Kidney (tissue), 14 donors: ENCODE results near the gene NRGN. TPM values are rescaled to one million over a fixed set of nuclear protein-coding genes. Genes with fewer than 3 reads are reported as not detected.

ENCODE experiments used
- DNase-seq, 5 donors: peaks; one replicate each; pipeline ENCODE4 v3.0.0-alpha.2; 2013 to 2020
- FAIRE-seq: peaks from 2 replicates; lab custom pipeline; 2012; peaks lifted over from hg19 to GRCh38; lab: Jason Lieb, UNC
- H3K27ac ChIP-seq, 2 donors: one replicate each; pipeline ENCODE4 v1.7.0; 2013; ENCODE audit warnings: low read depth in 2 of 2, low read length in 2 of 2, inconsistent platforms in 1 of 2
- H3K27me3 ChIP-seq: one replicate; pipeline ENCODE4 v1.7.1; 2013; ENCODE audit warnings: low read length, inconsistent platforms; ENCODE audit not compliant: control insufficient read depth, insufficient read depth
- H3K36me3 ChIP-seq, 3 donors: one replicate each; pipeline versions ENCODE4 v1.7.0 to v1.7.1; 2013; ENCODE audit warnings: low read length in 3 of 3, control low read depth in 1 of 3, inconsistent platforms in 1 of 3; ENCODE audit not compliant: insufficient read depth in 3 of 3, control insufficient read depth in 2 of 3
- H3K4me1 ChIP-seq, 3 donors: one replicate each; pipeline versions ENCODE4 v1.7.0 to v1.7.1; 2013; ENCODE audit warnings: low read length in 3 of 3, inconsistent platforms in 1 of 3, low read depth in 1 of 3; ENCODE audit not compliant: control insufficient read depth in 2 of 3, insufficient read depth in 2 of 3
- H3K4me3 ChIP-seq, 3 donors: one replicate each; pipeline versions ENCODE4 v1.7.0 to v1.8.1; 2013; ENCODE audit warnings: low read length in 3 of 3, control low read depth in 1 of 3, inconsistent platforms in 1 of 3
- H3K9ac ChIP-seq, 3 donors: one replicate each; pipeline versions ENCODE4 v1.7.0 to v1.7.1; 2013; ENCODE audit warnings: low read length in 3 of 3, control low read depth in 1 of 3, inconsistent platforms in 1 of 3
- H3K9me3 ChIP-seq, 3 donors: one replicate each; pipeline versions ENCODE4 v1.7.0 to v1.7.1; 2013; ENCODE audit warnings: low read length in 3 of 3, control low read depth in 1 of 3, inconsistent platforms in 1 of 3; ENCODE audit not compliant: control insufficient read depth in 2 of 3, insufficient read depth in 1 of 3
- intact Hi-C: fragments of 100-400 bp; cut with DNase I; formaldehyde crosslinking; loops from one replicate; pipeline ENCODE4 v1.11.1; 2022
- polyA plus RNA-seq: library from polyadenylated mRNA; stranded (reverse); fragments of 350-450 nt; fragmentation: Illumina TruSeq; extraction: RNeasy Lipid Tissue Mini Kit (QIAGEN cat#74804); gene quantifications from one replicate; pipeline ENCODE4 v1.2.3, GENCODE V29; 2014; ENCODE audit warnings: low read depth, low replicate concordance; ENCODE audit not compliant: insufficient read depth
- total RNA-seq: library from RNA; stranded (reverse); fragmentation: NEBNext Ultra II Directional; extraction: Animal tissue kit (Norgen Biotek cat#: 25700); gene quantifications from one replicate; pipeline ENCODE4 v1.2.1, GENCODE V29; 2021
- TF ChIP-seq, protein P1 (sequence below): IDR thresholded peaks from 3 replicates; pipeline ENCODE4 v1.5.1; 2012; ENCODE audit warnings: mild to moderate bottlenecking, moderate library complexity, borderline replicate concordance; ENCODE audit not compliant: insufficient read depth; ENCODE audit errors: extremely low read depth
- donor health status: control.
- donor health status: control.
- donor health status: control.
- donor health status: control.
- donor health status: control.
- donor health status: DM: yes; HTN: yes; CAD: no.
- donor health status: Normal renal cell carcinoma (clear cell type).

Gene NRGN
- total and polyA plus RNA-seq, 2 donors from 2014 or later = 17.9 to 55.9 TPM

DNA sequence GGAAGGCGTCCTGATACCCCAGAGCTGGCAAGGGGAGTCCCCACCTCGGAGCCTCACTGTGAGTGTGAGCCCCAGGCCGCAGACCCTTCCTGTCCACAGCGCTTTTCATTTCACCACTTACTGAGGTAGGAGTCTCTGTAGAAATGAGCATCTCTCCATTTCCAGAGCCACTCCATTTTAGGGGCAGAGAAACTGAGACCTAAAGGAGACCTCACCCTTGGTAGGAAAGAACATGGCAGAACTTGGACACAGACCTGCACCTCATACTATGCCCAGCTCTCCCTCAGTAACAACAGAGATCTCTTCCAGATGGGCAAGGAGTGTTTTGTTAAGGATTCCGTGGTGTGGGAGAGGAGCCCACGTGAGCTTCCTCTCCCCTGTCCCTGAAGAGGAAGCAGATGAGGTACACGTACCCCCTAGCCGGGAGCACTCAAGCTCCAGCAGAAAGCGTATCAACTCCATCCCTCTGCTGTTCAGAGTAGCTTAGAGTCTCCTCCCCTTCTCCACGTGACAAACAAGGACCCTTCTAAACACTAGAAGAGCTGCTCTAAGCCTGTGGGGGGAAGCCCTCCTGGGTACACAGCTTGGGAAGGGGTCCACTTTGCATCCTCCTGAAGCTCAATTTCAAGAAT, 12.8 kb downstream of the NRGN start:
- H3K9me3 ChIP-seq = no peaks in the 10 kb centered on the region
- FAIRE-seq = no peak
- DNase-seq = peak in 1 of 5 donors; percentile 33
- intact Hi-C loops = no loop called here
- no peak overlapping the region for H3K9ac ChIP-seq
- H3K4me3 ChIP-seq = no peak overlapping the region
- peaks cover 0 to 8% (median 0%) of the 10 kb centered on the region in 3 donors for H3K4me1 ChIP-seq
- H3K36me3 ChIP-seq = peaks cover 0 to 3% (median 0%) of the 10 kb centered on the region in 3 donors
- TF ChIP-seq, protein P1, sequence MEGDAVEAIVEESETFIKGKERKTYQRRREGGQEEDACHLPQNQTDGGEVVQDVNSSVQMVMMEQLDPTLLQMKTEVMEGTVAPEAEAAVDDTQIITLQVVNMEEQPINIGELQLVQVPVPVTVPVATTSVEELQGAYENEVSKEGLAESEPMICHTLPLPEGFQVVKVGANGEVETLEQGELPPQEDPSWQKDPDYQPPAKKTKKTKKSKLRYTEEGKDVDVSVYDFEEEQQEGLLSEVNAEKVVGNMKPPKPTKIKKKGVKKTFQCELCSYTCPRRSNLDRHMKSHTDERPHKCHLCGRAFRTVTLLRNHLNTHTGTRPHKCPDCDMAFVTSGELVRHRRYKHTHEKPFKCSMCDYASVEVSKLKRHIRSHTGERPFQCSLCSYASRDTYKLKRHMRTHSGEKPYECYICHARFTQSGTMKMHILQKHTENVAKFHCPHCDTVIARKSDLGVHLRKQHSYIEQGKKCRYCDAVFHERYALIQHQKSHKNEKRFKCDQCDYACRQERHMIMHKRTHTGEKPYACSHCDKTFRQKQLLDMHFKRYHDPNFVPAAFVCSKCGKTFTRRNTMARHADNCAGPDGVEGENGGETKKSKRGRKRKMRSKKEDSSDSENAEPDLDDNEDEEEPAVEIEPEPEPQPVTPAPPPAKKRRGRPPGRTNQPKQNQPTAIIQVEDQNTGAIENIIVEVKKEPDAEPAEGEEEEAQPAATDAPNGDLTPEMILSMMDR = no peak
- no peak overlapping the region for H3K27ac ChIP-seq
- H3K27me3 ChIP-seq = peaks cover 51% of the 10 kb centered on the region

DNA sequence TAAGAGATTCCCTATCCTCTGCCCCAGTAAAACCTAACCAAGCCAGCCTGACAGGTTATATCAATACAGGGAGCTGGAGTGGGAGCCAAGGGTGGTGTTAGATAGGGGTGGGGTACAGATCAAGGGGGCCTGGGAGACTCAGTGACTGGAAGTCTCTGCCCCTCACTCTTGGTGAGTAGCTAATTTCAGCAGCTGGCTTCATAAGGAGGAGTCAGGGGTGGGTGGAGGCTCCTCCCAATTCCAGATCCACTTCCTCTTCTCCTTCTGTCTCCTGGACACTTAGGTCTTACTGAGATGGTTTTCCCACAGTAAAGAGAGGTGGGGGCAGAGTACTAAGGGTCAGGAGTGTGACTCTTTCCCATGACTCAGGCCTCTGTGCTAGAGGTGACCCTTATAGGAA, 13.5 kb downstream of the NRGN start:
- FAIRE-seq (no peak), DNase-seq (no peak)
- Histone ChIP-seq H3K36me3 (peaks cover 0 to 3% (median 0%) of the 10 kb centered on the region in 3 donors), H3K4me3 (no peak overlapping the region), H3K4me1 (peaks cover 0 to 9% (median 0%) of the 10 kb centered on the region in 3 donors), H3K27ac (no peak overlapping the region), H3K9ac (no peak overlapping the region), H3K9me3 (no peaks in the 10 kb centered on the region), H3K27me3 (peaks cover 51% of the 10 kb centered on the region)
- intact Hi-C loops = no loop called here
- TF ChIP-seq, protein P1 = no peak

GRCh38 chr11:124753624-124754023, 13.9 kb downstream of the NRGN start:
- Histone ChIP-seq H3K27ac (no peak overlapping the region), H3K9me3 (no peaks in the 10 kb centered on the region), H3K4me3 (no peak overlapping the region), H3K4me1 (peaks cover 0 to 8% (median 0%) of the 10 kb centered on the region in 3 donors), H3K27me3 (peaks cover 49% of the 10 kb centered on the region), H3K9ac (no peak overlapping the region), H3K36me3 (peaks cover 0 to 3% (median 0%) of the 10 kb centered on the region in 3 donors)
- TF ChIP-seq, protein P1 = no peak
- no peak for DNase-seq
- no peak for FAIRE-seq
- intact Hi-C loops = no loop called here

GRCh38 chr11:124754309-124754708, 14.6 kb downstream of the NRGN start:
- no peak overlapping the region for H3K4me3 ChIP-seq
- FAIRE-seq (no peak), DNase-seq (no peak)
- peaks cover 0 to 10% (median 0%) of the 10 kb centered on the region in 3 donors for H3K4me1 ChIP-seq
- H3K9me3 ChIP-seq = no peaks in the 10 kb centered on the region
- H3K9ac ChIP-seq = no peak overlapping the region
- intact Hi-C loops = no loop called here
- no peak overlapping the region for H3K27ac ChIP-seq
- TF ChIP-seq, protein P1 = no peak
- H3K27me3 ChIP-seq = peaks cover 44% of the 10 kb centered on the region
- H3K36me3 ChIP-seq = peaks cover 0 to 3% (median 0%) of the 10 kb centered on the region in 3 donors
